Stimulated activated CD4-positive, alpha-beta T cell treated with anti-CD3 and anti-CD28 coated beads, Interleukin-4, amount 100 ng/mL, for 1 hour (primary cell): ENCODE measurements around the gene ACOD1.

Experiments used
- DNase-seq: peaks from one replicate; pipeline ENCODE4 v3.0.0-alpha.2; 2020

Gene ACOD1

DNA sequence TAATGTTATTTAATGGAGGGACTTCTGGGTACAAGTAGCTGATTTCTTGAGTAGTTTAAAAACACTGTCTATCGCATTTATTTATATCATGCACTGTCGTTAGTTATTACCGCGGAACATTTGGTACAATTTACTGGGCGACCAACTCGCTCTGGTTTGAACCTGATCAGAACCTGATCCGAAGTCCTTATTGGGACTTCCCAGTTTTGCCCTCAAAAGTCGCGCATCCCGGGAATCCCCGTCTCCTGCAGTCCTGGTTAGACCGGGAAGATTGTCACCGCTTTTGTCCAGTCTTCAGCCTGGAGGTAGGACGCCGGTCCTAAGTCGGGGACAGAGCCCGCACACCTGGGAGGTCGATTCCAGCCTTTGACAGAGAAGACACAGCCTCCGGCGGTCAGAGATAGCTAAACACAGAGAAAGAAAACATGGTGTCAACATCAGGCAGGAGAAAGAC, 44.3 kb downstream of the ACOD1 start:
- peak; percentile 5 for DNase-seq

- DNase-seq, result no peak
Measured at GRCh38 chr13:76993021-76993420, 44.7 kb downstream of the ACOD1 start.

- DNase-seq, result no peak
Measured at GRCh38 chr13:76993473-76993872, 45.2 kb downstream of the ACOD1 start.

GRCh38 chr13:76994281-76994680, 46.0 kb downstream of the ACOD1 start:
- DNase-seq, result no peak

GRCh38 chr13:77000475-77000874, 52.2 kb downstream of the ACOD1 start:
- no peak for DNase-seq

GRCh38 chr13:77001540-77001939, 53.2 kb downstream of the ACOD1 start:
- DNase-seq, result no peak

- no peak for DNase-seq
Measured at GRCh38 chr13:77001963-77002587, 53.8 kb downstream of the ACOD1 start.

GRCh38 chr13:77002590-77003190, 54.4 kb downstream of the ACOD1 start:
- DNase-seq, result no peak
